H1 (cell line): Measurements from ENCODE around the gene TTC22. TPM values are rescaled to one million over a fixed set of nuclear protein-coding genes. Genes with fewer than 3 reads are reported as not detected.

ENCODE experiments used
- CBX8 ChIP-seq: fragments of 300-800, 300-1000 bp; sonication (generic); IDR thresholded peaks from 2 replicates; pipeline ENCODE4 v1.7.1; 2016; ENCODE audit warnings: low read depth, low read length, borderline replicate concordance
- CEBPB ChIP-seq: IDR thresholded peaks from 2 replicates; pipeline ENCODE4 v1.6.1; 2012; ENCODE audit warnings: low read depth, low read length
- CTCF ChIP-seq, 3 experiments: IDR thresholded peaks; 1 replicate in 2 of 3; 2 replicates in 1 of 3; pipeline versions ENCODE4 v1.5.1 to v1.6.1; 2011; ENCODE audit warnings: low read length in 3 of 3, mild to moderate bottlenecking in 3 of 3, inconsistent platforms in 2 of 3, low read depth in 1 of 3, moderate library complexity in 1 of 3; ENCODE audit not compliant: insufficient read depth in 1 of 3; ENCODE audit errors: control extremely low read depth in 1 of 3
- GTF2F1 ChIP-seq: IDR thresholded peaks from 2 replicates; pipeline ENCODE4 v1.6.1; 2012; ENCODE audit warnings: low read depth, low read length, improper control_type of control experiment, borderline replicate concordance
- HDAC2 ChIP-seq, 2 experiments: fragments of 300-600 bp in 1 of 2; sonication (generic) in 1 of 2; IDR thresholded peaks; 2 replicates each; pipeline ENCODE4 v1.6.1; 2011 to 2012; ENCODE audit warnings: low read depth in 2 of 2, low read length in 2 of 2, mild to moderate bottlenecking in 2 of 2, moderate library complexity in 2 of 2, borderline replicate concordance in 1 of 2, inconsistent platforms in 1 of 2
- MAFK ChIP-seq: IDR thresholded peaks from 2 replicates; pipeline ENCODE4 v1.6.1; 2012; ENCODE audit warnings: low read depth, mild to moderate bottlenecking, improper control_type of control experiment, low read length
- POLR2AphosphoS5 ChIP-seq: IDR thresholded peaks from 2 replicates; pipeline ENCODE4 v1.6.1; 2011; ENCODE audit warnings: low read depth, low read length
- POU5F1 ChIP-seq: IDR thresholded peaks from 2 replicates; pipeline ENCODE4 v1.6.1; 2011; ENCODE audit warnings: low read depth, mild to moderate bottlenecking, low read length, moderate library complexity
- RAD21 ChIP-seq, 2 experiments: IDR thresholded peaks in 1 of 2; conservative IDR thresholded peaks in 1 of 2; 2 replicates each; pipeline ENCODE4 v1.6.1; 2011; ENCODE audit warnings: low read depth in 2 of 2, low read length in 2 of 2, improper control_type of control experiment in 1 of 2, inconsistent platforms in 1 of 2, mild to moderate bottlenecking in 1 of 2, moderate library complexity in 1 of 2
- RNF2 ChIP-seq: fragments of 200-900, 300-1000 bp; sonication (generic); IDR thresholded peaks from 2 replicates; pipeline ENCODE4 v1.7.1; 2016; ENCODE audit warnings: borderline replicate concordance, low read depth, mild to moderate bottlenecking, antibody characterized with exemption, low read length; ENCODE audit not compliant: poor library complexity, severe bottlenecking; ENCODE audit errors: missing control alignments
- SAP30 ChIP-seq: fragments of 300-600 bp; sonication (generic); IDR thresholded peaks from 2 replicates; pipeline ENCODE4 v1.7.1; 2012; ENCODE audit warnings: low read length, moderate library complexity, mild to moderate bottlenecking, inconsistent platforms; ENCODE audit not compliant: insufficient read depth, insufficient replicate concordance
- SIN3A ChIP-seq, 2 experiments: IDR thresholded peaks in 1 of 2; conservative IDR thresholded peaks in 1 of 2; 2 replicates each; pipeline ENCODE4 v1.6.1; 2011 to 2012; ENCODE audit warnings: low read length in 2 of 2, improper control_type of control experiment in 1 of 2, low read depth in 1 of 2, mild to moderate bottlenecking in 1 of 2
- SIRT6 ChIP-seq: IDR thresholded peaks from one replicate; pipeline ENCODE4 v1.7.1; 2012; ENCODE audit warnings: low read length, inconsistent platforms
- SP2 ChIP-seq: IDR thresholded peaks from 2 replicates; pipeline ENCODE4 v1.6.1; 2012; ENCODE audit warnings: mild to moderate bottlenecking, low read length, inconsistent platforms
- YY1 ChIP-seq: IDR thresholded peaks from 2 replicates; pipeline ENCODE4 v1.6.1; 2011; ENCODE audit warnings: low read depth, mild to moderate bottlenecking, low read length
- polyA plus RNA-seq, 7 experiments: library from polyadenylated mRNA; depleted of rRNA in 3 of 7; stranded (reverse) in 5 of 7; unstranded in 2 of 7; fragments of >200 nt in 5 of 7; fragments of 200-250 nt in 2 of 7; gene quantifications; 1 replicate in 5 of 7; 2 replicates in 1 of 7; 4 replicates in 1 of 7; pipeline versions ENCODE4 v1.2.1 to v1.2.3, GENCODE V29; 2011 to 2013; ENCODE audit warnings: missing spikeins in 2 of 7, mixed read lengths in 2 of 7
- total RNA-seq: library from RNA; stranded (reverse); fragmentation: NEBNext Ultra II Directional; extraction: Animal tissue kit (Norgen Biotek cat#: 25700); gene quantifications from 2 replicates; pipeline ENCODE4 v1.2.1, GENCODE V29; 2021
- TF ChIP-seq, protein P1 (sequence below): IDR thresholded peaks from 2 replicates; pipeline ENCODE4 v1.6.1; 2011; ENCODE audit warnings: low read depth, mild to moderate bottlenecking, low read length; ENCODE audit not compliant: insufficient read depth
- TF ChIP-seq, protein P2 (sequence below): IDR thresholded peaks from 2 replicates; pipeline ENCODE4 v1.6.1; 2012; ENCODE audit warnings: low read length, inconsistent platforms

The TTC22 gene
- total and polyA plus RNA-seq, 2 of the 8 experiments (the other 6 are each of a cell fraction or from before 2014, with no cell fraction given) = 1.00 to 1.6 TPM

DNA sequence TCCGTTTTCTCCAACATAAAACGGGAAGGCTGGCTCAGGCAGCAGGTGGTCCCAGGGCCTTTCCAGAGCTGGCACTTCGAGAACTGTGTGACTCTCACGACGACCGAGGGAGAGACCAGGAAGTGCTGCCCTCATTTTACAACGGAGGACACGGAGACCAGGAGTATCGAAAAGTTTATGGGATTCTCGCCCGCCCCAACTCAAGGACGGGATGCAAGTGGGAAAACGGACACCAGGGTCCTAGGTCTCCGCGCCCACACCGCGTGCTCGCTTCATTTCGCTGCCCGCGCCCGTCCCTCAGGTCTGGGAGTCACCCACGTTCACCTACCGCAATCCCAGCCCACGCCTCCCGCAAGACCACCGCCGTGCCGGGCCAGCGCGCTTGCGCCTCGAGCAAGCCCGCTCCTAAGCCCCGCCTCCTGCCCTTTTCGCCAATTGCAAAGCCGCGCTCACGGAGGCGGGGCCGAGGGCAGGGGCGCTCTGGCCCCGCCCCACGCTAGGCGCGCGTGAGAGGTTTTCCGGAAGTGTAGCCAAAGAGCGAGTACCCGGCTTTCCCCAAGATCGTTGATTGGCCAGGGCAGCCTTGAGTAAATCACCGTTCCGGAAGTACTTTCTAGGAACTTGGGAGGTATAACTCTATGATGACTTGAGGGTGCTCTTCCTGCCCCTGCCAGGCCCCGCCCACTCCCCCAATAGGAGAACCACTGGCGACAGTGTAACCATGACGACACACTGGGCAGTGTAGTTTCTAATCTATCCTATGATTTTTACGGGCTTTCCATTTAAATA, 36.8 kb downstream of the TTC22 start, which contains the start of gene PARS2 (continued):
- TF ChIP-seq SAP30 = peak; percentile 42
- no peak for TF ChIP-seq MAFK
- peak in 1 of 3 experiments; percentile 9; a peak in 1 of 4 replicates for TF ChIP-seq CTCF (IDR thresholded peaks at IDR 0.05; ENCODE audit: control extremely low read depth in 1 of 3, insufficient read depth in 1 of 3, low read depth in 1 of 3, low read length in 3 of 3)
- no peak for TF ChIP-seq POU5F1
- no peak for TF ChIP-seq CBX8
- no peak; a peak in 1 of 4 replicates for TF ChIP-seq RAD21 (IDR thresholded peaks at IDR 0.05 in 1 of 2, conservative IDR thresholded peaks at IDR 0.05 in 1 of 2; ENCODE audit: low read depth in 2 of 2, low read length in 2 of 2)
- TF ChIP-seq SIN3A (conservative IDR thresholded peaks at IDR 0.05 in 1 of 2, IDR thresholded peaks at IDR 0.05 in 1 of 2; ENCODE audit: low read depth in 1 of 2, low read length in 2 of 2) = no peak
- no peak for TF ChIP-seq SIRT6
- TF ChIP-seq SP2 = peak; percentile 90
- TF ChIP-seq, protein P1, sequence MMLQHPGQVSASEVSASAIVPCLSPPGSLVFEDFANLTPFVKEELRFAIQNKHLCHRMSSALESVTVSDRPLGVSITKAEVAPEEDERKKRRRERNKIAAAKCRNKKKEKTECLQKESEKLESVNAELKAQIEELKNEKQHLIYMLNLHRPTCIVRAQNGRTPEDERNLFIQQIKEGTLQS = no peak
- TF ChIP-seq RNF2 = no peak
- TF ChIP-seq, protein P2, sequence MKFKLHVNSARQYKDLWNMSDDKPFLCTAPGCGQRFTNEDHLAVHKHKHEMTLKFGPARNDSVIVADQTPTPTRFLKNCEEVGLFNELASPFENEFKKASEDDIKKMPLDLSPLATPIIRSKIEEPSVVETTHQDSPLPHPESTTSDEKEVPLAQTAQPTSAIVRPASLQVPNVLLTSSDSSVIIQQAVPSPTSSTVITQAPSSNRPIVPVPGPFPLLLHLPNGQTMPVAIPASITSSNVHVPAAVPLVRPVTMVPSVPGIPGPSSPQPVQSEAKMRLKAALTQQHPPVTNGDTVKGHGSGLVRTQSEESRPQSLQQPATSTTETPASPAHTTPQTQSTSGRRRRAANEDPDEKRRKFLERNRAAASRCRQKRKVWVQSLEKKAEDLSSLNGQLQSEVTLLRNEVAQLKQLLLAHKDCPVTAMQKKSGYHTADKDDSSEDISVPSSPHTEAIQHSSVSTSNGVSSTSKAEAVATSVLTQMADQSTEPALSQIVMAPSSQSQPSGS = no peak
- TF ChIP-seq YY1 = no peak
- 0 out of 4 replicates have a peak, but pooled peaks of 1 of the 2 experiments have one; percentile 33 for TF ChIP-seq HDAC2 (IDR thresholded peaks at IDR 0.05; ENCODE audit: borderline replicate concordance in 1 of 2, low read depth in 2 of 2, low read length in 2 of 2)
- no peak for TF ChIP-seq CEBPB
- TF ChIP-seq GTF2F1 = no peak
- TF ChIP-seq POLR2AphosphoS5 = peak; percentile 95
